ENCODE measurements around the gene C3orf18.
A peak's percentile ranks its signal among the peaks of the same experiment; 100 is the strongest.

Gene C3orf18

DNA sequence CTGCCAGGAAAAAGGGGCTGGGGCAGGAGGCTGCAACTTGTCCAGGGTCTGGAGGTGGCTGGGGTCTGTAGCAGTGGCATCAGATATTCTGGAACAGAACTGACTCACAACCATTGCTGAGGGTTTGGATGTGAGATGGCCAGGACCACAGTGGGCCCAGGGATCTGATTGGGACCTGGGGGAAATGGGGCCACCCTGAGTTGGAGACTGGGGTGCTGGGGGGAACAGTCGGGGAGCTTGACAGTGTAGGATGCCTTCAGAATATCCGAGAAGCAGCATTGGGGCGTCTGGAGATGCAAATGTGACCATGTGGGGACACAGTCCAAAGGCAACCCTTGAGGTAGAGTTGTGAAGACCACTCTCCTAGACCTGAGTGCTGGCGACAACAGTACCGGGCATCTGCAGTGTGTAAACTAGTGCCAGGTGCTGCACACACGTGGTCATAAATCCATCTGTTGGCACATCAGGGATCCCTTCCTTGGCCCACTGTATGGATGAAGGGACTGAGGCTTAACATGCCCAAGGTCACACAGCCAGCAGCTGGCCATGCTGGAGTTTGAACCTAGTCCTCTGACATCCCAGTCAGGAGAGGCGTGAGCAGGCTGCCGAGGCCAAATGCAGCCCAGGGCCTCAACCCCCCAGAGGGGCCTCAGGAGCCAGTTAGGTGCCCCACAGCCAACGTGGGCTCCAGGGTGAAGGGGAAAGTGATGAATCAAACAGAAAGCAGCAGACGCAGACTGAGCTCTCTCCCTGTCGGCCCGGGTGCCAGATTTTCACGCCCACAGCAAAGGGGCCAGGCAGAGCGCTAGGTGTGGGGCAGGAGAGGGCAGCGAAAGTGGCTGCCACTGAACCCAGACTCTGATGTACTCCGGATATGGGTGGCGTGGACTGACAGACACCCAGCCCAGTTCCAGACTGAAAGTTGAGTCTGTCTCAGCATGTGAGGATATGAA, 20.5 kb upstream of the C3orf18 start:
- Histone ChIP-seq H3K27ac (ENCODE audit: low read length) (no peak overlapping the region), H3K27me3 (ENCODE audit: control insufficient read depth in 1 of 2, insufficient read depth in 2 of 2, low read length in 2 of 2) (no peaks in the 10 kb centered on the region), H3K4me1 (ENCODE audit: control insufficient read depth, insufficient read depth, low read length) (peaks cover 10% of the 10 kb centered on the region), H3K9ac (ENCODE audit: low read length in 2 of 2) (no peak overlapping the region), H3K9me3 (ENCODE audit: control insufficient read depth in 2 of 2, low read length in 2 of 2) (no peaks in the 10 kb centered on the region), H3K36me3 (ENCODE audit: control insufficient read depth in 2 of 2, insufficient read depth in 2 of 2, low read length in 2 of 2) (peaks cover 0 to 2% of the 10 kb centered on the region in 2 donors), H3K4me3 (ENCODE audit: low read length in 2 of 2) (no peak overlapping the region)

DNA sequence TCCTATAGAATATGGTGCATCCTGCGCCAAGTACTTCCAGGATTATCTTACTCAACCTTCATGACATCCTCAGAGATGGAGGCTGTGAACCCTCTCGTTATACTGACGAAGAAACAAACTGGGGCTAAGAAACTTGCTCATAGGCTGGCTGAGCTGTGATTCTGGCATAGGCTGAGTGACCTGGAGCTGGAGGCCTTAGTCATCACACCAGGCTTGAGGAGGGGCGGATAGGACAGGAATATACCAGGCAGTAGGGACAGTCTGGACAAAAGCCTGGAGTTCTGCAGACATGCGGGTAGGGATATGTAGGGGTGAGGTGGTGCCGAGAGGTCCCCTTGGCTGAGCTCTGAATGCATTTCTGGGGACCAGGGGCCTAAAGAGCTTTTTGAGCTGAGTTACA, 19.8 kb upstream of the C3orf18 start:
- H3K27ac ChIP-seq (ENCODE audit: low read length), result no peak overlapping the region
- peaks cover 0 to 6% of the 10 kb centered on the region in 2 donors for H3K36me3 ChIP-seq (ENCODE audit: control insufficient read depth in 2 of 2, insufficient read depth in 2 of 2, low read length in 2 of 2)
- peaks cover 3% of the 10 kb centered on the region for H3K4me1 ChIP-seq (ENCODE audit: control insufficient read depth, insufficient read depth, low read length)
- H3K27me3 ChIP-seq (ENCODE audit: control insufficient read depth in 1 of 2, insufficient read depth in 2 of 2, low read length in 2 of 2), result no peaks in the 10 kb centered on the region
- peak overlapping the region in 1 of 2 donors; percentile 36 for H3K9ac ChIP-seq (ENCODE audit: low read length in 2 of 2)
- no peak overlapping the region for H3K4me3 ChIP-seq (ENCODE audit: low read length in 2 of 2)
- H3K9me3 ChIP-seq (ENCODE audit: control insufficient read depth in 2 of 2, low read length in 2 of 2), result no peaks in the 10 kb centered on the region

DNA sequence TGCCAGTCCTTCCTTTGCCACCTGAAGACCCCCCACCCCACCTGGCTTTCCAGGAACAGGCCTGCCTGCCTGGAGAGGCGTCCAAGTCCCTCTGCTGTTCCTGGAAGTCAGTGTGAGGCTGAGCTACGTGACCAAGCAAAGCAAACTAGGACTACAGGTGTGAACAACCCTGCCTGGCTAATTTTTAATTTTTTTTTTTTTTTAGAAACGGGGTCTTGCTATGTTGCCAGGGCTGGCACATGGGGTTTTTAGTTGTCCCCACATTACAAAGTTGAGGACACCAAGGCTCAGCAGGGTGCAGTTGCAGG, 19.2 kb upstream of the C3orf18 start:
- H3K36me3 ChIP-seq (ENCODE audit: control insufficient read depth in 2 of 2, insufficient read depth in 2 of 2, low read length in 2 of 2), result peaks cover 2 to 6% of the 10 kb centered on the region in 2 donors
- H3K4me1 ChIP-seq (ENCODE audit: control insufficient read depth, insufficient read depth, low read length), result peaks cover 3% of the 10 kb centered on the region
- no peak overlapping the region for H3K9ac ChIP-seq (ENCODE audit: low read length in 2 of 2)

DNA sequence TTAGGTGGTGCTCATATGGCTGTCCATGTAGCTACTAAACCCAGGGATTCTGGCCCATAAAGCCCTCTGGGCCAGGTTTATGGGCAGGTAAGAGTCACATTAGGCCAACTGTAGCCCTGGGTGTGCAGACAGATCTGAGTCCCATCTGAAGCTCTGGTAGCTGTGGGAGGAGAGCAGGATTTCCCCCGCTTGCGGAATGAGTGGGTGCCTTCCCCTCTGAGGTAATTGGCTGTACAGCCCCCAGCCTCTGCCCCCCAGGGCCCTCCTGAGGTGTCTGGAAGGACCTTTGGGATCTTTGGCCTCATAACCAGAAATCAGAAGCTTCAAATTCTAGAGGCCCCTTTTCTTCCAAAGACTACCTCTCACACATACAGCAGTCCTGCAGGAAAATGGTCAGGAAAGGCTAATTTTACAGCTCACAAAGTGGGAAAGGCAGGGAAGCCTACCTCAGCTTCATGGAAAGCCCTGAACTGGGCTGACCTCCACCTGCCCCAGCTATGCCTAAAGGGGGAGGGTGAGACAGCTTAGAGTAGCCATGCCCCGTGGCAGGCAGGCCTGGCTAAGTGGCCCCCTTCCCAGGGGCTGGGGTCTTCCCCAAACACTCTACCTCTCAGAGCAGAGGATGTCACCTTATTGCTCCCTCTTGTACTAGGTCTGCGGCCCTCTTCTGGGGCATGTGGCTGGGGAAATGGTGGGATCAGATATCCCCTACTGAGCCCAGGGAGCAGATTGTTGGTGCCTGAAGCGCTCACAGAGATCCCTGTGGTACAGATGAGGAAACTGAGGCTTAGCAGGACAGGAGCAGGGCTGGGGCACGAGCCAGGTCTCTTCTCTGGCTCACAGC, 18.6 kb upstream of the C3orf18 start:
- Histone ChIP-seq H3K9me3 (ENCODE audit: control insufficient read depth in 2 of 2, low read length in 2 of 2) (no peaks in the 10 kb centered on the region), H3K27me3 (ENCODE audit: control insufficient read depth in 1 of 2, insufficient read depth in 2 of 2, low read length in 2 of 2) (no peaks in the 10 kb centered on the region), H3K27ac (ENCODE audit: low read length) (no peak overlapping the region)

More for the DNA sequence above, 19.2 kb upstream of the C3orf18 start:
- Histone ChIP-seq H3K27me3 (ENCODE audit: control insufficient read depth in 1 of 2, insufficient read depth in 2 of 2, low read length in 2 of 2) (no peaks in the 10 kb centered on the region), H3K4me3 (ENCODE audit: low read length in 2 of 2) (no peak overlapping the region), H3K9me3 (ENCODE audit: control insufficient read depth in 2 of 2, low read length in 2 of 2) (no peaks in the 10 kb centered on the region), H3K27ac (ENCODE audit: low read length) (no peak overlapping the region)

DNA sequence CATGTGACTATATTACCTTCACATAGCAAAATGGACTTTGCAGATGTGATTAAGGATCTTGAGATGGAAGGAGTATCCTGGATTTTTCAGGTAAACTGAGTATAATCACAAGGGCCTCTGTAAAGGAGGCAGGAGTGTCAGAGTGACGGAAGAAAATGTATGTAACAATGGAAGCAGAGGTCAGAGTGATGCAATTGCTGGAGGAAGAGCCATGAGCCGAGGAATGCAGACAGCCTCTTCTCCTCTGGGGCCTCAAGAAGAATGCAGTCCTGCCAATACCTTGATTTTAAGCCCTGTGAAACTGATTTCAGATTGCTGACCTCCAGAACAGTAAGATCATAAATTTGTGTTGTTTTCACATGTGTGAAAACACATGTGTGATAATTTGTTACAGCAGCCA, 16.8 kb upstream of the C3orf18 start:
- Histone ChIP-seq H3K4me1 (ENCODE audit: control insufficient read depth, insufficient read depth, low read length) (peaks cover 3% of the 10 kb centered on the region), H3K9ac (ENCODE audit: low read length in 2 of 2) (no peak overlapping the region)

More for the DNA sequence above, 18.6 kb upstream of the C3orf18 start:
- H3K4me1 ChIP-seq (ENCODE audit: control insufficient read depth, insufficient read depth, low read length), result peaks cover 3% of the 10 kb centered on the region
- no peak overlapping the region for H3K9ac ChIP-seq (ENCODE audit: low read length in 2 of 2)
- H3K36me3 ChIP-seq (ENCODE audit: control insufficient read depth in 2 of 2, insufficient read depth in 2 of 2, low read length in 2 of 2), result peaks cover 6 to 9% of the 10 kb centered on the region in 2 donors
- no peak overlapping the region for H3K4me3 ChIP-seq (ENCODE audit: low read length in 2 of 2)

DNA sequence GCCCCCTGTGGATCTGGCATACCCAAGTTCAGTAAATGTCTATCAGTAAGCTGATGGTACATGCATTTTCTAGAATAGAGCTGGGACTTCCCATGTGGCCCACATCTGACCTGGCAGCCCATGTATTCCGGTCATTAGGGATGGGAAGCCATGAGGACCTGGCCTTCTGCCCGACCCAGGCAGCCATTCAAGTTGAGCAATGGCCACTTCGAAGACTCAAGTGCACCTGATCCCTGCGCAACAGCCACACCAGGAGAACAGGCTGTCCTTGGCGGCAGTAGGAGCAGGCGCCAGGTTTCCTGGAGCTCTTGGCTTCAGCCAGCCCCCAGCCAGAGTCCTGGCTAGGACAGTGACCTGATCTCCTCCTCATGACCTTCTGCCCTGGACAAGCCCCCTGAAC, 16.4 kb upstream of the C3orf18 start:
- peaks cover 3% of the 10 kb centered on the region for H3K4me1 ChIP-seq (ENCODE audit: control insufficient read depth, insufficient read depth, low read length)
- no peak overlapping the region for H3K4me3 ChIP-seq (ENCODE audit: low read length in 2 of 2)
- H3K9ac ChIP-seq (ENCODE audit: low read length in 2 of 2), result no peak overlapping the region
- no peaks in the 10 kb centered on the region for H3K27me3 ChIP-seq (ENCODE audit: control insufficient read depth in 1 of 2, insufficient read depth in 2 of 2, low read length in 2 of 2)
- no peaks in the 10 kb centered on the region for H3K9me3 ChIP-seq (ENCODE audit: control insufficient read depth in 2 of 2, low read length in 2 of 2)
- no peak overlapping the region for H3K27ac ChIP-seq (ENCODE audit: low read length)
- peaks cover 10 to 20% of the 10 kb centered on the region in 2 donors for H3K36me3 ChIP-seq (ENCODE audit: control insufficient read depth in 2 of 2, insufficient read depth in 2 of 2, low read length in 2 of 2)

More for the DNA sequence above, 16.8 kb upstream of the C3orf18 start:
- H3K9me3 ChIP-seq (ENCODE audit: control insufficient read depth in 2 of 2, low read length in 2 of 2), result no peaks in the 10 kb centered on the region
- no peak overlapping the region for H3K4me3 ChIP-seq (ENCODE audit: low read length in 2 of 2)
- H3K27me3 ChIP-seq (ENCODE audit: control insufficient read depth in 1 of 2, insufficient read depth in 2 of 2, low read length in 2 of 2), result no peaks in the 10 kb centered on the region
- H3K27ac ChIP-seq (ENCODE audit: low read length), result no peak overlapping the region
- H3K36me3 ChIP-seq (ENCODE audit: control insufficient read depth in 2 of 2, insufficient read depth in 2 of 2, low read length in 2 of 2), result peaks cover 8 to 16% of the 10 kb centered on the region in 2 donors

DNA sequence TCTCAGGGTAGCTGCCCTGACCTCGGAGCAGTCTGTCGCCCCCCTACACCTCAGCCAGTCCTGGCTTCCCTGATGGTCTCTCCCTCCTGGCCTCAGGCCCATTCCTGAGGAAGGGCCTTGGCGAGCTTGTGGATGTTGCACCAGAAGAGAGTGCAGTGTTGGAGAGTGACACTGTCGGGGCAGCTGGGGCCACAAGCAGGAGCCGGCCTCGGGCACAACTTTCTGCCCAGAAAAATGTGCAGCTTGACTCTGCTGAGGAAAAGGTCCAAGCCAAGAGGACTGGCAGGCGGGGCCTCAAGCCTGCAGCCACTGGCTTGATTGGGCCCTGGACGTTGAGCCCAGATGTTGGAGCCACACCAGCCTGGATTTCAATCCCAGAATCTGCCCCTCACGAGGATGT, 14.5 kb upstream of the C3orf18 start:
- H3K4me1 ChIP-seq (ENCODE audit: control insufficient read depth, insufficient read depth, low read length), result peaks cover 3% of the 10 kb centered on the region
- peaks cover 19 to 32% of the 10 kb centered on the region in 2 donors for H3K36me3 ChIP-seq (ENCODE audit: control insufficient read depth in 2 of 2, insufficient read depth in 2 of 2, low read length in 2 of 2)
- H3K9ac ChIP-seq (ENCODE audit: low read length in 2 of 2), result no peak overlapping the region
- H3K9me3 ChIP-seq (ENCODE audit: control insufficient read depth in 2 of 2, low read length in 2 of 2), result no peaks in the 10 kb centered on the region
- H3K4me3 ChIP-seq (ENCODE audit: low read length in 2 of 2), result no peak overlapping the region
- H3K27me3 ChIP-seq (ENCODE audit: control insufficient read depth in 1 of 2, insufficient read depth in 2 of 2, low read length in 2 of 2), result no peaks in the 10 kb centered on the region
- H3K27ac ChIP-seq (ENCODE audit: low read length), result no peak overlapping the region

DNA sequence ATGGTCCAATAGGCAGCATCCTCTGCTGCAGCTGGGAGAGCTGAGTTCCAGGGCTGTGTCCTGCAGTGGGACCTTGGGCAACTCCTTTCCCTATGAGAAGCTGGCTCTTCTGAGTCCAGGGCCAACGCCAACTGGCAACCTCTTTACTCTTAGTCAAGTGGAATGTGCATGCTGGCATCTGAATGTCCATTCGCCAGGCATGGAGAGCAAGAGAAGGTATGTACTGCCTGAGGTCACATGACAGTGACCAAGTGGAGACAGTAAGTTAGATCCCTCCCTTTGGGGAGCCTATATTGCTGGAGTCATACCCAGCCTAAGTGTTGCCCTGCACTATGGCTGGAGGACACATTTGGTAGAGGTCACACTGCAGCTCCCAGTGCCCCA, 13.9 kb upstream of the C3orf18 start:
- peaks cover 3% of the 10 kb centered on the region for H3K4me1 ChIP-seq (ENCODE audit: control insufficient read depth, insufficient read depth, low read length)
- H3K9me3 ChIP-seq (ENCODE audit: control insufficient read depth in 2 of 2, low read length in 2 of 2), result no peaks in the 10 kb centered on the region
- no peaks in the 10 kb centered on the region for H3K27me3 ChIP-seq (ENCODE audit: control insufficient read depth in 1 of 2, insufficient read depth in 2 of 2, low read length in 2 of 2)
- no peak overlapping the region for H3K27ac ChIP-seq (ENCODE audit: low read length)
- H3K4me3 ChIP-seq (ENCODE audit: low read length in 2 of 2), result no peak overlapping the region
- H3K36me3 ChIP-seq (ENCODE audit: control insufficient read depth in 2 of 2, insufficient read depth in 2 of 2, low read length in 2 of 2), result peaks cover 19 to 32% of the 10 kb centered on the region in 2 donors
- no peak overlapping the region for H3K9ac ChIP-seq (ENCODE audit: low read length in 2 of 2)

DNA sequence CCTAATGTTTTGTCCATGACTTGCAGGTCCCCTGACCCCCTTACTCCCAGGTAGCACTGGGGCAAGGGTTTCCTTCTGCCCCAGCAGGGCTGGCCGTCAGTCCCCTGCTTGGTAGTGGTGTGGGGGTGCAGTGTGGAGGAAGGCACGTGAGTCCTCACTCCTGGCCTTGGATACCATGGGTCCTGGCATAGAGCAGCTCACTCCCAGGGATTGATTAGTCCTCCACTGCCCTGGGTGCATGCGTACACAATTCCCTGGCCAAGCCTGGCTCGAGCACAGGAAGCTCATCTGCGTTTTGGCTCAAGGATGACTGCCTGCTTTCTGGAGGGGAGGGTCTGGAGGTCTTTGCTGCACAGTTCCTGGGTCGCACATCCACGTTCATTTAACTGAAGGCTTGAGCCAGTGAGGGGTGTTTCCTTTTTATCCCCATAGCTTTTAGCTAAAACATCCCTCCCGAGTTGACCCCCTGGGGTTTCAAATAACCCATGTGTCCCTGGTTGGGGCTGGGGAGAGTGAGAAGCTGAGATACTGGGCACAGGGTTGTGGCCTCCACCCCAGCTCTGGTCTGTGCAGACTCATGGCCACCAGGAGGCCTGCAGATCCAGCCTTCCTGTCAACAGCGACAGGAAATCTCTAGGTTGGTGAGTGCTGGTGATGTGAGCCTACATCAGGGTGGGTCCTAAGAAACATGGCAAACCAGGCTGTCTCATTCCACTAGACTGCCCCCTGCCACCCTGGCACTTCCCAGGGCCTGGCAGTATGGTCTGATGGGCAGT, 13.3 kb upstream of the C3orf18 start:
- Histone ChIP-seq H3K9me3 (ENCODE audit: control insufficient read depth in 2 of 2, low read length in 2 of 2) (no peaks in the 10 kb centered on the region), H3K36me3 (ENCODE audit: control insufficient read depth in 2 of 2, insufficient read depth in 2 of 2, low read length in 2 of 2) (peaks cover 19 to 36% of the 10 kb centered on the region in 2 donors), H3K4me3 (ENCODE audit: low read length in 2 of 2) (no peak overlapping the region), H3K27ac (ENCODE audit: low read length) (no peak overlapping the region), H3K9ac (ENCODE audit: low read length in 2 of 2) (no peak overlapping the region), H3K27me3 (ENCODE audit: control insufficient read depth in 1 of 2, insufficient read depth in 2 of 2, low read length in 2 of 2) (no peaks in the 10 kb centered on the region), H3K4me1 (ENCODE audit: control insufficient read depth, insufficient read depth, low read length) (peaks cover 3% of the 10 kb centered on the region)

DNA sequence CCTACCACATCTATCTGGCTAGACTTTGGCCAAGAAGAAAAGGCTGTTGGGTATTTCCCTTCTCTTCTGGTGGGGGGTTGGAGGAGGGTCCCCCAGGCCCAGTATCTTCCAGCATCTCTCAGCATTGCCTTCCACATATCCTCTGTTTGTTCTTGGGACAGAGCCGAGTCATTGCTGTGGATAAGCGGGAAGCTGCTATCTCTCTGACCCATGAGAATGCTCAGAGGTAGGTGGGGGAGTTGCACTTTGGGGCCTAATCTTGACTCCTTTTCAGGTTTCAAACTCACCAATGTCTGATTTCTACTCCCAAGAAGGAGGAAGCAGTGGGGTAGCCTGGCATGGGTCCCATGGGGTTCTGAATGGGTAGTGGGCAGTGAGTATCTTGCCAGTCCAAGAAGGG, 9.8 kb upstream of the C3orf18 start:
- Histone ChIP-seq H3K9me3 (ENCODE audit: control insufficient read depth in 2 of 2, low read length in 2 of 2) (no peaks in the 10 kb centered on the region), H3K9ac (ENCODE audit: low read length in 2 of 2) (no peak overlapping the region), H3K27ac (ENCODE audit: low read length) (no peak overlapping the region), H3K27me3 (ENCODE audit: control insufficient read depth in 1 of 2, insufficient read depth in 2 of 2, low read length in 2 of 2) (no peaks in the 10 kb centered on the region), H3K4me3 (ENCODE audit: low read length in 2 of 2) (no peak overlapping the region), H3K4me1 (ENCODE audit: control insufficient read depth, insufficient read depth, low read length) (peaks cover 6% of the 10 kb centered on the region), H3K36me3 (ENCODE audit: control insufficient read depth in 2 of 2, insufficient read depth in 2 of 2, low read length in 2 of 2) (peaks cover 19 to 42% of the 10 kb centered on the region in 2 donors)
